HG02870 (cell line): ENCODE data around the gene PYCARD.
"Not testable (repeated sequence)": the region's sequence is repeated elsewhere in the genome, so short reads cannot be mapped to it uniquely, and the experiment has no call there.

ENCODE experiments used
- ATAC-seq: cut with Tn5 transposase; IDR thresholded peaks from one replicate; pipeline ENCODE4 v1.9.1; 2021; ENCODE audit warnings: mild to moderate bottlenecking, moderate library complexity; ENCODE audit not compliant: unreplicated experiment

The PYCARD gene

DNA sequence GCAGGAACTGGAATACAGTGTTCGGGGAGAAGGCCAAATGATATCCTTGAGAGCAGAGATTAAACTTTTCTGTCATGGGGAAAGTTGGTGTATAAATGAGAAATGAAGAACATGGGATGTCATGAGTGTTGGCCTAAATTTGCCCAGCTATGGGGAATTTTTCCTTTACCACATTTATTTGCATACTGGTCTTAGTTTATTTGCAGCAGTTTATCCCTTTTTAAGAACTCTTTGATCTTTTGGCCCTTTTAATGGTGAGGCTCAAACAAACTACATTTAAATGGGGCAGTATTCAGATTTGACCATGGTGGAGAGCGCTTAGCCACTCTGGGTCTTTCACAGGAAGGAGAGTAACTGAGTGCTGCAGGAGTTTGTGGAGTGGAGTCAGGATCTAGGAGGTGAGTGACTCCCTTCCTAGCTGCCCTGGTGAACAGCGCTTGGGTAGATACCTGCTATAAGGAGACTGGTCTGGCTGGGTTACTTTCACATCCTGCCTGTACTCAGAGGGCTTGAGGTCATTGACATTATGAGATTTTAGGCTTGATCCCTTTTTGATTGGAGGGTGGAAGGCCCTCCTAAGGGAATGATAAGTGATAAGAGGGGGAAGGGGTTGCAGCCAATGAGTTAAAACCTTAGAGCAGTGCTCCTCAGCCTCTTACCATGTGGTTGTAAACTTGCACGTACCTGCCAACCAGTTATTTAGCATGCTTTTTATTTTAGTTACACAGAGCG, 10.7 kb downstream of the PYCARD start:
- no peak for ATAC-seq

DNA sequence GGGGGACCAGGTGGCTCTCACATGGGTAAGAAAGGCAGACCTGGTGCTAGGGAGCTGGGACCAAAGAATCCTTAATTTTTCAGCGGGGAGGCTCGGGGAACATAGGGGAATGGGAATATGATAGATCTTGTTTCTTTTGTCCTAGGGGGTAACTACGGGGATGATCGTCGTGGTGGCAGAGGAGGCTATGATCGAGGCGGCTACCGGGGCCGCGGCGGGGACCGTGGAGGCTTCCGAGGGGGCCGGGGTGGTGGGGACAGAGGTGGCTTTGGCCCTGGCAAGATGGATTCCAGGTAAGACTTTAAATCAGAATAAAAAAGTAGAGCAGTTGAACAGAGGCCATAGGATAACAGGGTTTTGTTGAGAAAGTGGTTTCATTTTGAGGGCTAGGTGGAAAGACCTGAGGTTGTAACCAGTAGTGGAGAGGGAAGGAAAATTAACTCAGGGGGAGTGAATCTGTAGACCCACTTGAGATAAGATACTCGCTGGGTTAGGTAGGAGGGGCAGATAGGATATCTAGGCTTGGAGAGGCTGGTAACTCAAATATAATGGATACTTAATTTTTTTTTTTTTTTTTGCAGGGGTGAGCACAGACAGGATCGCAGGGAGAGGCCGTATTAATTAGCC, 11.6 kb downstream of the PYCARD start:
- ATAC-seq: no peak

DNA sequence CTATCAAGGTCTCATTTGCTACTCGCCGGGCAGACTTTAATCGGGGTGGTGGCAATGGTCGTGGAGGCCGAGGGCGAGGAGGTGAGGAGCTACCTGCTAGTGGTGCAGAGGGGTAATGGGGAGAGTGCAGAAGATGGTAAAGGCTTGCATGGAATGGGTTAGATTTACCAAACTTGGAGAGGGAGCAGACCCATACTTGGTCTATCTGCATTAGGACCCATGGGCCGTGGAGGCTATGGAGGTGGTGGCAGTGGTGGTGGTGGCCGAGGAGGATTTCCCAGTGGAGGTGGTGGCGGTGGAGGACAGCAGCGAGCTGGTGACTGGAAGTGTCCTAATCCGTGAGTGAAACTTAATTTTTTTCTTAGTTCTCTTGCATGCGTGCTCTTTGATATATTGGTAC, 12.5 kb downstream of the PYCARD start:
- no peak for ATAC-seq

DNA sequence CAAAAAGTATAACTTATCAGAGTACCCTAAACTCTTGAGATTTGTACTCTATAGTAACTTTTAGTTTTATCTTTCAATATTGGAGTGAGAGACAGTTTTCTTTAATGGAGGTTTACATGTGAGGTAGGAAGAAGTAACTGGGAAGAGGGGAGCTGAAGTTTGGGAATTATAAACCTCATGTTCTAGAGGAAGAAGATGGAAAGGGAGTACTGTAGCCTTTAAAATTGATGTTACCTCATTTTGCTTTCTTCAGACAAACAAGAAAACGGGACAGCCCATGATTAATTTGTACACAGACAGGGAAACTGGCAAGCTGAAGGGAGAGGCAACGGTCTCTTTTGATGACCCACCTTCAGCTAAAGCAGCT, 13.2 kb downstream of the PYCARD start:
- no peak for ATAC-seq

DNA sequence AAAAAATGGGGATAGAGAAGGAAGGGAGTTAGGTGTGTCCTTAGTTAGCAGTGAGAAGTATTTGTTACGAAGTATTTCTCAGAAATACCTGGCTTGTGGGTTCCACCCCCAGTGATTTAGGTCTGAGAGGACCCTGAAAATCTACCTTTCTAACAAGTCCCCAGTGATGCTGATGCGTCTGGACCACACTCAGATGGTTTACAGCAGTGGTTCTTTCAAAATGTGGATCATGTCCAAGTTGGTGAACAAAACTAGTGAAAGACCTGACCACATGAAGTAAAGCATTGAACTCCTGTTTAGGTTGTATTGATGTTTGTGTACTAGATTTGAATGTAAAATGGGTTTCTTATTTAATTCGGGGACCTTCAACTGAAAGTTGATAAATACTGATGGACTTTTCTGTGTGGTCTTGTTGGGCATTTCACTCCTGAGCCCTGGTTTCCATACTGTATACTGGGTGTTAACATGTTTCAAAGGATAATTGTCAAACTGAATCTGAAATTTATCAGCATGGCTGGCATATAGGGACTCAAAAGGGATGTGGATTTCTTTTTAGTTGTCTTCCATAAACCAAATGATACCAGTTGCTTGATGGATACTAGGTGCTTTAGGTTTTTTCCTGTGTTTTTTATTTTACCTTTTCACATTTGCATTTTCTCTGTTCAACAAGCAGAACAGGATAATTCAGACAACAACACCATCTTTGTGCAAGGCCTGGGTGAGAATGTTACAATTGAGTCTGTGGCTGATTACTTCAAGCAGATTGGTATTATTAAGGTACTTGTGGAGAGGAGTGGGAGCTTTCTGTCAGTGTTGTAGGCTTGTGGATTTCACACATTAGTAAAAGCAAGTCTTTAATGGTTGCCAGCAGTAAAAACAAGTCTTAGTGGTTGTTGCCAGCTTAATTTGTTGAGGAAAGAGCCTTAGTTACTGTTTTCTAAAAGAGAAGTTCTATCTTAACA, 13.8 kb downstream of the PYCARD start:
- ATAC-seq: no peak

DNA sequence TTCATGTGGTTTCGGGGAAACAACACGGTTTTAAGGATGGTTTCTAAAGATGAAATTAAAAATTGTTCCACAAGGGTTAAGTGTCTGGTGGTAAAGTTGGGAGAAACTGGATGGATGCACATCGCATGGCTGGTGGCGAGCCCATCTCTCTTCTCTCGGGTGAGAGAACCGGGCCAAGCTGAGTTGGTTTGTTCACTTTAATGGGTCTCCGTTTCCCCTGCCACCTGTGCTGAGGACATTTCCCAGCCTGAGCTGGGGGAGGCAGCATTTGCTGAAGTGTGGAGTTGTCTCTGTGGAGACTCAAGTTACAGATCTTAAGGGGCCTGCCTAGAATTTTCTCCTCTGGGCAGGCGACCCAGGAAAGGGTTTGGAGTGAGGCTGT, 14.8 kb downstream of the PYCARD start:
- ATAC-seq: no peak

DNA sequence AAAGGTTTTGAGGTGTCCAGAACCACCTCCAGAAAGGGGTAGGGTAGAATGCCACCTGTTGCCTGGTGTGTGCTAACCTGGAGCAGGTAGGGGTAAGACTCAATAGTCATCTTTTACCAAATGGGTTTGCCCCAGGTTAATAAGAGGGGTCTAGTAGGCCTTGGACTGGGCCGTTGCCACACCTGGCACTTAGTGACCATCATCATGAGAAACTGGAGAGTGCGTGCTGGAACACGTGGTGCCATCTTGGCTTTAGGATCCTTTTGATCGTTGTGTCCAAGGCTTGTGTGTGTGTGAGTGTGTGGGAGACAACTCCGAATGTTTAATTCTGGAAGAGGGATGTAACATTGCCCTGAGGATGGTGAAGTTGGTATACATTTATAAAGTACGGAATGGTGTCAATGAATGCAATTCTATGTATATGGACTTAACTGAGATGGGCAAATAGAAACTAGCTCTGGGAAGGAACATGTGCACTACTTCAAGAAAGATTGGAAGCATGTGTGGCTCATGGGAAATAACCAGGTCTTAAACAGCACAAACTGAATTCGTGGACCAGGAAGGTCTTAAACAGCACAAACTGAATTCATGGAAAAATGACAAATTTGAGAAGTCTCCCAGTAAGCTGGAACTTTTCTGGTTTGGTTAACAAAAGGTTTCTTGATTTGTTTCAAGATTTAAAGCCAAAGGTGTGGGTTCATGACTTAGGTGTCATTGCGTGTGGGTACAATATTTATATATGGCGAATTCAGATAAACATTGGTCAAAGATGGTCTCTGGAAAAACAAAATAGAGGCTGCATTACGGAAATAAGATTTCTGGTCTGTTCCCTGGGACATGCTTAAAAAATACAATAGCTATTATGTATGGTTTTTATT, 15.4 kb downstream of the PYCARD start:
- no peak for ATAC-seq

DNA sequence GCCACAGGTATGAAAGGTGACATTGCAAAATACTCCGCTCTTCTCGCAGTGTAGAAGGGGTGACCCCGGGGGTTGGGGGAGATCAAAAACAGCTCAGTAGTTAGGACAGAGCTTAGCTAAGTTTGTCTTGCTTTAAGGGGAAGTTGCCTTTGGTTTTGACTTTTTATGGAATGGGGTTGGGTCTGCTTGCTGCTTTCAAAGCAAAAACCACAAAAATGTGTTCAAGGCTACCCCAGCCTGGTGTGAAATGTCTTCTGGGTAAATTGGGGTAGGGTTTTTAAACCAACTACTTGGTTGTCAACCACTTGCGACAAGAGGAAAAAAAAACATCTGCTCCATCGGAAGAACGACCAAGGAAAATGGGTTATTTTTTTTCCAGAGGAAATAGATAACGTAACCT, 16.4 kb downstream of the PYCARD start:
- ATAC-seq: no peak

DNA sequence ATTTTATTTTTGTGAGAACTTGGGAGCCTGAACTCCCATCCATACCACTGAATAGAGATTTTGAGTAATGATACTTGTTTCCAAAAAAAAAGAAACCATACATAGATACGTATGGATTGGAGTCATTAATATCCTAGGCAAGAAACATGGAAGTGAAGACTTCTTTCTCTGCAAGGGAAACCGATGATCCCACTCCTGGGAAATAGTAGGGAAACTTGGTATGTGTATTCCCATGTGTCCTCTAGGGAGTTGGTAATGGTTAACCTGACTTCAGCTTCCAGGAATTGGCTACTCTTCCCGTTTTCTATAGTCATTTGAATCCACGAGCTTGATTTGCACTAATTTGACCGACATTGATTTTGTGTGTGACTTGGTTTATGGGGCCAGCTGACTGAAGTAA, 17.2 kb downstream of the PYCARD start:
- no peak for ATAC-seq

DNA sequence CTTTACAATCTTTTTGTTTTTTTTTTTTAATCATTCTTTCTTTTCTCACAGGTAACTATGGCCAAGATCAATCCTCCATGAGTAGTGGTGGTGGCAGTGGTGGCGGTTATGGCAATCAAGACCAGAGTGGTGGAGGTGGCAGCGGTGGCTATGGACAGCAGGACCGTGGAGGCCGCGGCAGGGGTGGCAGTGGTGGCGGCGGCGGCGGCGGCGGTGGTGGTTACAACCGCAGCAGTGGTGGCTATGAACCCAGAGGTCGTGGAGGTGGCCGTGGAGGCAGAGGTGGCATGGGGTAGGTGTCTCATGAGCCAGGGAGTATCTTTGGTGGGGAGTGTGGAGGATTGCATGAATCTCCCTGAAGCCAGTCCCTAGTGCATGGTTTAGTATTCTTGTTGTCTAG, 17.7 kb downstream of the PYCARD start:
- ATAC-seq: no peak

DNA sequence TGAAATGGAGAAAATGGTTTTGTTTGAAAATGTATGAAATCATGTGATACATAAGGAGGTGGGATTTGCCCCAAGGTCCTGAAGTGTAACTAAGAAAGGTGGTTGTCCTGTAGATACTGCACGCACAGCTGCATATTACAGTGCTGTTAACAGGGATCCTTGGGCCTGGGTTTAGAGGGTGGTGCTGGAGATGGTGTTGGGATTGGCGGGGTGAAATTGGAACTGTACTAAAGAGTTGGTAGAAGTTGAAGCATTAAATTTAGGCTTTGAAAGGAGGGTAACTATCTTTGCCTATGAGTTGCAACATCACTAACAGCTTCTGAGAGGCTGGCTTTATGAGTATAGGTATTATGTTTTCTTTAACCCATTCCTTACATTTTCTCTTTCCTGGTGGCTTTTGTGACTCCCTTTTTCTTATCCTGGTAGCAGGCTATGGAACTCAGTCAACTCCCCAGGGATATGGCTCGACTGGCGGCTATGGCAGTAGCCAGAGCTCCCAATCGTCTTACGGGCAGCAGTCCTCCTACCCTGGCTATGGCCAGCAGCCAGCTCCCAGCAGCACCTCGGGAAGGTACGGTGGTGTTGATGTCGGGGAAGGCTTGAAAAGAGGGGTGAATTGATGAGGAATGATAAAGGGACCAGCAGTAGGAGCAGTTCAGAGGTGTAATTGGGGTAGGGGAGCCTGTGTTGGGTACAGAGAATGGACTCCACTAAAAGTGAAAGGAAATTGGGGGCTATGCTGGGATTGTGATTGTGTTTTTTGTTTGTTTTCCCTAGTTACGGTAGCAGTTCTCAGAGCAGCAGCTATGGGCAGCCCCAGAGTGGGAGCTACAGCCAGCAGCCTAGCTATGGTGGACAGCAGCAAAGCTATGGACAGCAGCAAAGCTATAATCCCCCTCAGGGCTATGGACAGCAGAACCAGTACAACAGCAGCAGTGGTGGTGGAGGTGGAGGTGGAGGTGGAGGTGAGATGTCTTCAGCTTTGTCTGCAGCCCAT, 18.8 kb downstream of the PYCARD start:
- no peak for ATAC-seq

DNA sequence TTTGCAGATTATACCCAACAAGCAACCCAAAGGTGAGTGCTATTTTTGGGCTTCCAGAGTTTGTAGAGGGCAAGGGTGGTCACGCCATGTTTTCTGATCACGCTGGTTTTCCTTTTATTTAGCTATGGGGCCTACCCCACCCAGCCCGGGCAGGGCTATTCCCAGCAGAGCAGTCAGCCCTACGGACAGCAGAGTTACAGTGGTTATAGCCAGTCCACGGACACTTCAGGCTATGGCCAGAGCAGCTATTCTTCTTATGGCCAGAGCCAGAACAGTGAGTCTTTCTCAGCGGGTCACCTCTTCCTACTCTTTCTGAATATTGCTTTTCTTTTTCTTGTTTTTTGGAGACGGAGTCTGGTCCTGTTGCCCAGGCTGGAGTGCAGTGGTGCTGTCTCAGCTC, 20.2 kb downstream of the PYCARD start:
- no peak for ATAC-seq

DNA sequence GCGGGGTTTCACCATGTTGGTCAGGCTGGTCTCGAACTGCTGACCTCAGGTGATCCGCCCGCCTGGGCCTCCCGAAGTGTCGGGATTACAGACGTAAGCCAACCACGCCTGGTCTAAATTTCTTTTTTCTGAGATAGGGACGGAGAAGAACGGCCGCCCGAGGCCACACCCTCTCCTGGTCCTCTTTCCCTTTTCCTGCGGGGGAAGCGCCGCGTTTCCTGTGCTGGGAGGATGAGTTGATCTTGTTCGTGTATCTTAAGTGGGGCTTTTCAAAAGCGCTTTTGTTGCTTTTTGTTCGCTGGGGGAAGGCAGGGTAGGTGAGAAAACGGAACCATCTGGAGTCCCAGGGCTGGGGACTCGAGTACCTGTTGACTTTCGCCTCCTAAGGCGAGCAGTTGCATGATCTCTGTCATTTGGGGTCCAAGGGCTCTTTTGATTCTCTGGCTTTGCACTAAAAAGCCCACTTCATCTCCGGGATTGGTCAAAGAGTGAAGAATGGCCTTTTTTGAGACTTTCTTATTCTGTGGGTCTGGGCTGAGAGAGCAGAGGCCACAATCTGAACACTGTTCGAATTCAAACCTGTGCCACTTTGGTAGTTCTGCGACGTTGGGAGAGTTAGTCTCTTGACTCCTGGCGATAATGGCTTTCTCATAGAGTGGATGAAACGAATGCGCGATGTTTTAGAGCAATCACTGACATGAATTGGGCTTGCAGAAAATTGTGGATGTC, 21.3 kb downstream of the PYCARD start:
- no peak for ATAC-seq

DNA sequence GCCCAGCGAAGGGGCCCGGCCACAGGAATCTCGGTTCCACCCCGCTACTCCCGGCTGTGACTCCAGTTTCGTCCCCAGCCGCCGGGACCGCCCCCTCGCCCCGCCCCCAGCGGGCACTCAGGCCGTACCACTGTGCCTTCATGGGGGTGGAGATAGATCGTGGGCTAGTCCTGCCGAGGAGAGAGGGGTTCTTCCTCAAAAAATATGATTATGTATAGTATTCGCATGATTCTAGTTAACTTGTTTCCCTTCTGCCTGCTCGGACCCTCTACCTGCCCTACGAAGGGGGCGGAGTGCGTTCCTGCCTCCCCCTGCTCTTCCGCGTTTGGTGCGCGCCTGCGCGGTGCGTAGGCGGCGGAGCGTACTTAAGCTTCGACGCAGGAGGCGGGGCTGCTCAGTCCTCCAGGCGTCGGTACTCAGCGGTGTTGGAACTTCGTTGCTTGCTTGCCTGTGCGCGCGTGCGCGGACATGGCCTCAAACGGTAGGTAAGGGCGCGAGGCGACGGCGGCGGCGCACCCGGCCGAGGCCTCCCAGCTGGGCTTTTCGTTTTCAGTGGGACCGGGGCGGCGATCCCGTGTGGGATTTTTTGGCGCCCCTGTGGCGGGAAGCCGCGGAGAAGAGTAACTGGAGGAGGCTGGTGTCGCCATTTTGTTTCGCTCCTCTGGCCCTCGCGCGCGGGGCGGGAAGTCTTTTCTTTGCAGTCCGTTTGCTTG, 22.7 kb downstream of the PYCARD start, which contains the start of gene FUS:
FUS (plus strand) TSS at position 393 of the 713 bp plus-strand sequence; CDS start at position 469, 76 bp downstream.
- peak; percentile 48 for ATAC-seq

DNA sequence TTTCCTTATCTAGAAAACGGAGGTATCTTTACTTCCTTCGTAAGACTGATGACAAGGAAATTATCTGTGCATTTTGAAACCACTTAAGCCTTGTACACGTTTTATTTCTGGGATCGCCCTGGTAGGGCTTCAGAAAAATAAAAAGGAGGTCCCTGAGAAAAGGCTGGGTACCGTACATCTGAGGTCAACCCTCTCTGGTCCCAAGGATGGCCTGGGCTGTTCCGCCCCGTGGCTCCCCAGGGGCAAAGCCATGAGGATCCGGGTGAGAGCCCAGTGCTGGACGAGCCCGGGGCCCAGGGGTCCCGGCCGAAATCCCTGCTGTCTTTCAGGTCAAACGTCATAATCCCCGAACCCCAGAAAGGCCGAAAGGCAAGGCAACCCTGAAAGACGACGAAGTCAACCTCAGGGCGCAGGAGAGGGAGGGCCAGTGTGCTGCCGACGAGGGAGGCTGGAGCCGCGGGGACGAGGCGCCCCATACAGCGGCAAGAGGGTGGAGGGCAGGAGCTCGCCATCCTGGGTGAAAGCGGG, 23.3 kb downstream of the PYCARD start:
- ATAC-seq: no peak

DNA sequence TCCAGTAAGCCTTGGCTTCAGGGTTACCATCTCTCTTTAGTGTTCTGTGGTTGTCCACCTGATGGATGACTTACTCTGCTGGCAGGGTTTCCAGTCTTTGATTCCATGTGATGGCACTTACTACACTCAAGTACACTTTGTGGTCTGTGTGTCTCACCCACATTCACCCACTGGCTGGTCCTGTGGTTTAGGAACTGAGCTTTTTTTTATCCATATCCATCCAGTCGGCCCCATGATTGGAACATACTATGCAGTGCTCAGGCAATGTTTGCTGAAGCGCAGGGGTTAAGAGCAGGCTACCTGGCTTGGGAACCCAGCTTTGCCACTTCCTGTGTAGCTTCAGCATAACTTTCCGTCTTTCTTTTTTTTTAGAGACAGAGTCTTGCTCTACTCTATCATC, 25.4 kb downstream of the PYCARD start:
- no peak for ATAC-seq

DNA sequence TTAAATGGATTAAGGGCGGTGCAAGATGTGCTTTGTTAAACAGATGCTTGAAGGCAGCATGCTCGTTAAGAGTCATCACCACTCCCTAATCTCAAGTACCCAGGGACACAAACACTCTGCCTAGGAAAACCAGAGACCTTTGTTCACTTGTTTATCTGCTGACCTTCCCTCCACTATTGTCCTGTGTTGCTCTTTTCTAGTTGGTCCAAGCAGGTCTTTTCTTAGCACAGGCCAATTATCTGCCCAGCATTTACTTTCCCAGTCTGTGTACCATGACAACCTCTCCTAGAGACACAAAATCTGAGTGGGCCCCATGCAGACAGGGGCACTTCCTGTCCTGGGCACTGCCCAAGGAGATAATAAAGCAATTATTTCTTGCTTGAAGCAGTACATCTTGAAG, 32.5 kb downstream of the PYCARD start:
- not testable (repeated sequence) for ATAC-seq

DNA sequence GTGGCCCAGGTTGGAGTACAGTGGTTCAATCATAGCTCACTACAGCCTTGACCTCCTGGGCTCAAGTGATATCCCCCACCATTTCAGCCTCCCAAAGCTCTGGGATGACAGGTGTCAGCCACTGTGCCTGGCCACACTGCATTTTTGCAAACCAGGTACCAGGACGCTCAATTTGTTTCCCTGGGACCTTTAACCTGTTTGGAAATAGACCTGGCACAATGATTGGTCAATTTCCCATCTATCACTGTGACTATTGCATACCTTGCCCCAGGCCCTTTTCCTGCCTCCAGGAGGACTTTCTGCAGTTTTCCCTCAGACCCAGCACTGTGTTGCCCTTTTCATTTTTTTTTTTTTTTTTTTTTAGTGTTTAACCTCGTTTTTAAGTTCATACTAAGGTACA, 33.7 kb downstream of the PYCARD start:
- no peak for ATAC-seq
